ENCODE results near the gene OLFM3. TPM values are rescaled to one million over a fixed set of nuclear protein-coding genes. Genes with fewer than 3 reads are reported as not detected.
A peak's percentile ranks its signal among the peaks of the same experiment; 100 is the strongest.

The OLFM3 gene
- polyA plus RNA-seq, 1 of the 3 experiments (the other 2 are of a cell fraction), result not detected

- Histone ChIP-seq H3K27ac (ENCODE audit: low read depth in 2 of 2, low read length in 1 of 2) (peak overlapping the region in 1 of 2 experiments; percentile 22; a peak in 1 of 4 replicates), H3K9me2 (no peaks in the 10 kb centered on the region), H2AFZ (ENCODE audit: low read depth) (no peak overlapping the region), H3K79me2 (ENCODE audit: insufficient read depth) (no peaks in the 10 kb centered on the region), H3K9me3 (no peaks in the 10 kb centered on the region), H3K9ac (no peak overlapping the region), H3K4me1 (ENCODE audit: control insufficient read depth in 1 of 2, insufficient read depth in 2 of 2, low read depth in 1 of 2, low read length in 1 of 2) (peaks cover 4 to 5% of the 10 kb centered on the region in 2 experiments; a peak in 3 of 4 replicates), H3K27me3 (ENCODE audit: insufficient read depth) (no peaks in the 10 kb centered on the region), H3F3A (replicated peaks; ENCODE audit: insufficient read depth) (no peaks in the 10 kb centered on the region), H4K20me1 (ENCODE audit: insufficient read depth) (no peaks in the 10 kb centered on the region), H3K4me3 (ENCODE audit: low read depth in 2 of 2, low read length in 1 of 2) (no peak overlapping the region; a peak in 1 of 4 replicates), H3K4me2 (no peak overlapping the region), H3K36me3 (replicated peaks in 1 of 2; ENCODE audit: control insufficient read depth in 1 of 2, insufficient read depth in 2 of 2, low read length in 1 of 2) (no peaks in the 10 kb centered on the region)
- CTCF ChIA-PET, result interaction anchor here (0.5 to 1.3 kb wide), 4 partner anchors 9 to 147 kb away, joined by 3 to 5 read pairs (median 3); no protein-coding TSS in a partner anchor
- POLR2A ChIA-PET, result no interaction called here
- peak; percentile 9 for DNase-seq
- WGBS (ENCODE audit: low lambda C conversion rate), result 37% methylated on average over 13 of the region's 13 CpGs
- no peak for TF ChIP-seq PBX3 (IDR thresholded peaks at IDR 0.05)
- TF ChIP-seq JUND (IDR thresholded peaks at IDR 0.05), result no peak
- TF ChIP-seq SMC3 (IDR thresholded peaks at IDR 0.05; ENCODE audit: low read depth, low read length), result no peak
- no peak for TF ChIP-seq USF1 (IDR thresholded peaks at IDR 0.05; ENCODE audit: borderline replicate concordance, low read depth)
- TF ChIP-seq TEAD4 (IDR thresholded peaks at IDR 0.05; ENCODE audit: borderline replicate concordance, insufficient read depth), result no peak
- TF ChIP-seq NFIC (IDR thresholded peaks at IDR 0.05; ENCODE audit: borderline replicate concordance), result no peak
- TF ChIP-seq SIN3A (IDR thresholded peaks at IDR 0.05; ENCODE audit: borderline replicate concordance, low read depth, low read length), result no peak
- TF ChIP-seq FOXM1 (IDR thresholded peaks at IDR 0.05; ENCODE audit: low read depth), result no peak
- no peak for TF ChIP-seq MEF2A (IDR thresholded peaks at IDR 0.05; ENCODE audit: borderline replicate concordance, low read depth)
- TF ChIP-seq TCF12 (IDR thresholded peaks at IDR 0.05), result no peak
- TF ChIP-seq RAD21 (IDR thresholded peaks at IDR 0.05; ENCODE audit: low read length), result no peak
- no peak for TF ChIP-seq RXRA (IDR thresholded peaks at IDR 0.05; ENCODE audit: borderline replicate concordance, low read depth)
Measured at GRCh38 chr1:101846820-101847219, 149.9 kb downstream of the OLFM3 start.

GRCh38 chr1:101843160-101843559, 153.6 kb downstream of the OLFM3 start:
- Histone ChIP-seq H3K27me3 (ENCODE audit: insufficient read depth) (no peaks in the 10 kb centered on the region), H3K79me2 (ENCODE audit: insufficient read depth) (no peaks in the 10 kb centered on the region), H3K36me3 (replicated peaks in 1 of 2; ENCODE audit: control insufficient read depth in 1 of 2, insufficient read depth in 2 of 2, low read length in 1 of 2) (no peaks in the 10 kb centered on the region), H3F3A (replicated peaks; ENCODE audit: insufficient read depth) (no peaks in the 10 kb centered on the region), H3K4me2 (no peak overlapping the region), H4K20me1 (ENCODE audit: insufficient read depth) (no peaks in the 10 kb centered on the region), H3K9me2 (no peaks in the 10 kb centered on the region), H3K9ac (no peak overlapping the region), H3K4me3 (ENCODE audit: low read depth in 2 of 2, low read length in 1 of 2) (no peak overlapping the region), H3K9me3 (no peaks in the 10 kb centered on the region), H3K4me1 (ENCODE audit: control insufficient read depth in 1 of 2, insufficient read depth in 2 of 2, low read depth in 1 of 2, low read length in 1 of 2) (peaks cover 0 to 5% of the 10 kb centered on the region in 2 experiments; a peak in 3 of 4 replicates), H3K27ac (ENCODE audit: low read depth in 2 of 2, low read length in 1 of 2) (no peak overlapping the region), H2AFZ (ENCODE audit: low read depth) (no peak overlapping the region)
- no peak for DNase-seq
- CTCF ChIA-PET, result no interaction called here
- POLR2A ChIA-PET, result no interaction called here
- WGBS (ENCODE audit: low lambda C conversion rate), result 68% methylated on average over 5 of the region's 5 CpGs
- TF ChIP-seq MXI1 (IDR thresholded peaks at IDR 0.05; ENCODE audit: low read depth, low read length) (no peak), CTCF (IDR thresholded peaks at IDR 0.05) (no peak), MEF2A (IDR thresholded peaks at IDR 0.05; ENCODE audit: borderline replicate concordance, low read depth) (no peak), SIN3A (IDR thresholded peaks at IDR 0.05; ENCODE audit: borderline replicate concordance, low read depth, low read length) (no peak), ZBTB33 (IDR thresholded peaks at IDR 0.05; ENCODE audit: borderline replicate concordance, low read depth) (no peak), RCOR1 (IDR thresholded peaks at IDR 0.05; ENCODE audit: low read length) (no peak), FOXM1 (IDR thresholded peaks at IDR 0.05; ENCODE audit: low read depth) (no peak), ELF1 (IDR thresholded peaks at IDR 0.05) (no peak), TAF1 (IDR thresholded peaks at IDR 0.05; ENCODE audit: borderline replicate concordance, low read depth, low read length) (no peak), YY1 (IDR thresholded peaks at IDR 0.05; ENCODE audit: low read depth) (no peak), SMC3 (IDR thresholded peaks at IDR 0.05; ENCODE audit: low read depth, low read length) (no peak), USF2 (IDR thresholded peaks at IDR 0.05; ENCODE audit: borderline replicate concordance, low read depth, low read length) (no peak), IRF3 (IDR thresholded peaks at IDR 0.05; ENCODE audit: low read depth, low read length) (no peak), RAD21 (IDR thresholded peaks at IDR 0.05; ENCODE audit: low read length) (no peak), JUND (IDR thresholded peaks at IDR 0.05) (no peak)
